Osteocyte (in vitro differentiated cells): ENCODE data around the gene C14orf180. TPM values are rescaled to one million over a fixed set of nuclear protein-coding genes. Genes with fewer than 3 reads are reported as not detected.

ENCODE experiments used
- DNase-seq: peaks from one replicate; pipeline ENCODE4 v3.0.0; 2021; ENCODE audit warnings: mixed read lengths; ENCODE audit not compliant: unreplicated experiment; ENCODE audit errors: extremely low spot score
- H3K27ac Mint-ChIP-seq: one replicate; pipeline ENCODE4 v1.8.0; 2021; ENCODE audit warnings: mild to moderate bottlenecking, mixed read lengths; ENCODE audit not compliant: unreplicated experiment
- H3K27me3 Mint-ChIP-seq: one replicate; pipeline ENCODE4 v1.8.0; 2021; ENCODE audit warnings: mixed read lengths; ENCODE audit not compliant: unreplicated experiment
- H3K36me3 Mint-ChIP-seq: one replicate; pipeline ENCODE4 v1.8.0; 2021; ENCODE audit warnings: mixed read lengths; ENCODE audit not compliant: unreplicated experiment
- H3K4me1 Mint-ChIP-seq: one replicate; pipeline ENCODE4 v1.8.0; 2021; ENCODE audit warnings: mixed read lengths; ENCODE audit not compliant: unreplicated experiment
- H3K4me3 Mint-ChIP-seq: one replicate; pipeline ENCODE4 v1.8.0; 2021; ENCODE audit warnings: mild to moderate bottlenecking, moderate library complexity, mixed read lengths; ENCODE audit not compliant: unreplicated experiment
- H3K9me3 Mint-ChIP-seq: one replicate; pipeline ENCODE4 v1.8.0; 2021; ENCODE audit warnings: mixed read lengths; ENCODE audit not compliant: unreplicated experiment
- total RNA-seq: library from RNA; stranded (reverse); gene quantifications from 2 replicates; pipeline ENCODE4 v1.2.1, GENCODE V29; 2021
- TF ChIP-seq, protein P1 (sequence below): fragments of 200-600 bp; sonication (generic); IDR thresholded peaks from 2 replicates; pipeline ENCODE4 v1.5.0; 2021; ENCODE audit warnings: antibody characterized with exemption, mild to moderate bottlenecking, moderate library complexity

Gene C14orf180
- total RNA-seq, 1 donor from 2014 or later: not detected

DNA sequence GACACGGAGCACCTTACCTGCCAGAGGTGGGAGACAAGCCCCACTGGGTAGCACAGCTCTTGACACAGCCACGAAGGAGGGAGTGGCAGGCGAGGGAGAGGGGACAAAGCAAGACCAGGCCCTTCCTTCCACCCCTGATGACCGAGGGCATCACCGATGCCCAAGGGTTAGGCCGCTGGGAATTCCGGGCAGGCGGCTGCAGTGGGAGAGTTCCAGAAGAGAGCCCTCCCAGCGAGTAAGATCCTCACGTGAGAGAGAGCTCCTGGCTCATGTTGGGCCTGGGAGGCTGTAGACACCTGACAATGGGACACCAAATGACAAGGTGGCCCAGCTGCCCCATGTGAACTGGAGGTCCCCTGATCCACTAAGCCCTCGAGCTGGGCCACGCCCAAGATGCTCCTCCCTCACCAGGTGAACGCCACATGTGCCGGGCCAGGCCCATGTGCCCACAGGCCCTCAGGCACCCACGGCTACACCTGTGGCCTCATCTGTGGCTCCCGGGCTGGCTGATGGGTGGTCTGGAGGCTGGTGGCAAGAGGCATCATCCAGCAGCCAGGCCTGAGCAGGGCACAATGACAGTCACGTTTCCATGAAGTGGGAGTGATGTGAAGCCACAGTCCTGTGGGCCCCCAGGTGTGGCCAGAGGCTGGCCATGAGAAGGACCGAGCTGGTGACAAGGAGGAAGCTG is 32.1 kb upstream of the C14orf180 start:
- Mint-ChIP-seq H3K27me3 (peaks cover 12% of the 10 kb centered on the region), H3K4me1 (no peaks in the 10 kb centered on the region), H3K36me3 (no peaks in the 10 kb centered on the region), H3K9me3 (no peaks in the 10 kb centered on the region), H3K27ac (no peak overlapping the region), H3K4me3 (no peak overlapping the region)
- TF ChIP-seq, protein P1, sequence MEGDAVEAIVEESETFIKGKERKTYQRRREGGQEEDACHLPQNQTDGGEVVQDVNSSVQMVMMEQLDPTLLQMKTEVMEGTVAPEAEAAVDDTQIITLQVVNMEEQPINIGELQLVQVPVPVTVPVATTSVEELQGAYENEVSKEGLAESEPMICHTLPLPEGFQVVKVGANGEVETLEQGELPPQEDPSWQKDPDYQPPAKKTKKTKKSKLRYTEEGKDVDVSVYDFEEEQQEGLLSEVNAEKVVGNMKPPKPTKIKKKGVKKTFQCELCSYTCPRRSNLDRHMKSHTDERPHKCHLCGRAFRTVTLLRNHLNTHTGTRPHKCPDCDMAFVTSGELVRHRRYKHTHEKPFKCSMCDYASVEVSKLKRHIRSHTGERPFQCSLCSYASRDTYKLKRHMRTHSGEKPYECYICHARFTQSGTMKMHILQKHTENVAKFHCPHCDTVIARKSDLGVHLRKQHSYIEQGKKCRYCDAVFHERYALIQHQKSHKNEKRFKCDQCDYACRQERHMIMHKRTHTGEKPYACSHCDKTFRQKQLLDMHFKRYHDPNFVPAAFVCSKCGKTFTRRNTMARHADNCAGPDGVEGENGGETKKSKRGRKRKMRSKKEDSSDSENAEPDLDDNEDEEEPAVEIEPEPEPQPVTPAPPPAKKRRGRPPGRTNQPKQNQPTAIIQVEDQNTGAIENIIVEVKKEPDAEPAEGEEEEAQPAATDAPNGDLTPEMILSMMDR: no peak
- peak; percentile 83 for DNase-seq

DNA sequence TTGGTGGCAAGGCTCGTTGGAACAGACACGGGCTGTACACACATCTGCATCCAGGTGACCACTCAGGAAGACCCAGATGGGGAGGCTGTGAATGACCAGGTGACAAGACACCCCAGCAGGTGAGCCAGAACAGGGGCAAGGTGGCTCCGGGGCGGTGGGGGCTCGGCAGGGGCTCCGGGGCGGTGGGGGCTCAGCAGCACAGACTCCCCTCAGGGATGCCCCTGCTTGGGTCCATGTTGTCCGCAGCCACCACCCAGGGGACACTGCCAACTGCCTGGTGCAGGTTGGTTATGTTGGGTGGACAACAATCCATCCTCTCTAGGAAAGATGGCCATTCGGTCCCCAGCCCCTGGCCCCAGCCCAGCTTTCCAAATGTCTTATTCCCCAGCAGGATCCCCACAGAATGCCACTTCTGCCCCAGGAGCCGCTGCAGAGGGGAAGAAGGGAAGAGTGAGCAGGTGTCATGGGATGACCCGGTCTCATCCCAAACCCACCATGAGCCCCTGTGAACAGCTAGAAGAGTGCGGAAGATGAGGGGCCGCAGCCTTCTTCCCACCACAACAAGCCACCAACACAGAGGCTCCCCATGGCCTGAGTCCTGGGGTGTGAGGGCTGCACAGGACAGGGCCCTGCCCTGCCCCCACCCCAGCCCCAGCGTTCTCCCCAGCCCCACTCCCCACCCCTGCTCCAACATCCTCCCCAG is 31.4 kb upstream of the C14orf180 start:
- TF ChIP-seq, protein P1: no peak
- H3K4me1 Mint-ChIP-seq: no peaks in the 10 kb centered on the region
- H3K27me3 Mint-ChIP-seq: peaks cover 5% of the 10 kb centered on the region
- DNase-seq: peak; percentile 76
- no peaks in the 10 kb centered on the region for H3K36me3 Mint-ChIP-seq
- H3K9me3 Mint-ChIP-seq: no peaks in the 10 kb centered on the region
- H3K27ac Mint-ChIP-seq: no peak overlapping the region
- H3K4me3 Mint-ChIP-seq: no peak overlapping the region

- no peak for DNase-seq
- Mint-ChIP-seq H3K27ac (no peak overlapping the region), H3K27me3 (no peaks in the 10 kb centered on the region), H3K36me3 (no peaks in the 10 kb centered on the region), H3K9me3 (no peaks in the 10 kb centered on the region), H3K4me3 (no peak overlapping the region), H3K4me1 (no peaks in the 10 kb centered on the region)
- TF ChIP-seq, protein P1: no peak
Measured at GRCh38 chr14:104548802-104549535, 30.6 kb upstream of the C14orf180 start.

GRCh38 chr14:104549536-104550339 is 29.8 kb upstream of the C14orf180 start:
- Mint-ChIP-seq H3K27ac (no peak overlapping the region), H3K36me3 (no peaks in the 10 kb centered on the region), H3K9me3 (no peaks in the 10 kb centered on the region), H3K4me3 (no peak overlapping the region), H3K27me3 (no peaks in the 10 kb centered on the region), H3K4me1 (no peaks in the 10 kb centered on the region)
- peak; percentile 64 for DNase-seq
- TF ChIP-seq, protein P1: no peak
